ENCODE results near the gene PAQR4.
"Not testable (repeated sequence)": the region's sequence is repeated elsewhere in the genome, so short reads cannot be mapped to it uniquely, and the experiment has no call there.

Gene PAQR4

GRCh38 chr16:2943716-2944115, 25.4 kb upstream of the PAQR4 start:
- H3K27ac ChIP-seq (ENCODE audit: low read depth, low read length, severe bottlenecking); H3K4me3 ChIP-seq (ENCODE audit: extremely low read depth, insufficient read depth, low read length, poor library complexity, severe bottlenecking); H3K9me3 ChIP-seq (ENCODE audit: control insufficient read depth, low read length); H3K4me1 ChIP-seq (ENCODE audit: control insufficient read depth, insufficient read depth, low read length, poor library complexity, severe bottlenecking): not testable (repeated sequence)
- 82 to 92% methylated on average over 9 to 11 of the region's 12 CpGs for WGBS, 2 experiments (ENCODE audit: insufficient coverage in 2 of 2)
- peaks cover 57% of the 10 kb centered on the region for H3K36me3 ChIP-seq (ENCODE audit: control insufficient read depth, insufficient read depth, low read length)

GRCh38 chr16:2946649-2947048, 22.5 kb upstream of the PAQR4 start:
- Histone ChIP-seq H3K36me3 (ENCODE audit: control insufficient read depth, insufficient read depth, low read length) (peaks cover 43% of the 10 kb centered on the region), H3K9me3 (ENCODE audit: control insufficient read depth, low read length) (peaks cover 5% of the 10 kb centered on the region), H3K4me1 (ENCODE audit: control insufficient read depth, insufficient read depth, low read length, poor library complexity, severe bottlenecking) (no peaks in the 10 kb centered on the region), H3K4me3 (ENCODE audit: extremely low read depth, insufficient read depth, low read length, poor library complexity, severe bottlenecking) (no peak overlapping the region), H3K27ac (ENCODE audit: low read depth, low read length, severe bottlenecking) (no peak overlapping the region)
- WGBS, 2 experiments (ENCODE audit: insufficient coverage in 2 of 2) = 97 to 100% methylated on average over 3 to 4 of the region's 4 CpGs

GRCh38 chr16:2948807-2949704, 20.1 kb upstream of the PAQR4 start:
- H3K4me3 ChIP-seq (ENCODE audit: extremely low read depth, insufficient read depth, low read length, poor library complexity, severe bottlenecking) = no peak overlapping the region
- H3K36me3 ChIP-seq (ENCODE audit: control insufficient read depth, insufficient read depth, low read length) = peaks cover 23% of the 10 kb centered on the region
- WGBS, 2 experiments (ENCODE audit: insufficient coverage in 2 of 2) = 91 to 92% methylated on average over 30 to 35 of the region's 36 CpGs
- no peak overlapping the region for H3K27ac ChIP-seq (ENCODE audit: low read depth, low read length, severe bottlenecking)
- H3K4me1 ChIP-seq (ENCODE audit: control insufficient read depth, insufficient read depth, low read length, poor library complexity, severe bottlenecking) = no peaks in the 10 kb centered on the region
- H3K9me3 ChIP-seq (ENCODE audit: control insufficient read depth, low read length) = peaks cover 5% of the 10 kb centered on the region

DNA sequence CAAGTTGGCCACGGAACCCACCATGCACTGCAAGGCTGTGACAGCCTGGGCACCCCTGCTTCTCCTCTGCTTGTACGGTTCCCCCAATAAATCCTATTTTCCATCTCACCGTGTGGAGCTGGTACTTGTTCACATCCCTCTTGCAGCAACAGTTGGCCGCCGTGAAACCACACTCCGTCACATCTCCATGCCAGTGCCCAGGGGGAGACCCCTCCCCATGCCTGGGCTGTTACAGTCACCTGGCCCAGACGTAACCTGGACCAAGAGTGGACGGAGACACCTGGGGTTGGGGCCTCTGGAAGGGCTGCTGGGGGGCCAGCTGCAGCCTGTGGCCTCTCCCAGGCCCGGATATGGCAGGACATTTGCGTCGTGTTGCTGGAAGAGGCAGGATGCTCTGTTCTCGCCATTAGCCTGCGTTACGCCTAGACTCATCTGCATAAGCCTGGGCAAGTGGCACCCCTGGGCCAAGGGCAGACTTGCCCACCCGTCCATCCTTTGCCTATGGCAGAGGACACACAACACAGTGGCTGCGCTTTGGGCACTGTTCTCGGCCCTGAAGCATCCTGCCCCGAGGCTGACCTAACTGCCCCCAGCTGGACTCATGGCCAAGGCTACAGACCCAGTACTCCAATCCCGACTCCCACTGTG, 19.3 kb upstream of the PAQR4 start:
- 96% methylated on average over 19 of the region's 19 CpGs for WGBS, 2 experiments (ENCODE audit: insufficient coverage in 2 of 2)

DNA sequence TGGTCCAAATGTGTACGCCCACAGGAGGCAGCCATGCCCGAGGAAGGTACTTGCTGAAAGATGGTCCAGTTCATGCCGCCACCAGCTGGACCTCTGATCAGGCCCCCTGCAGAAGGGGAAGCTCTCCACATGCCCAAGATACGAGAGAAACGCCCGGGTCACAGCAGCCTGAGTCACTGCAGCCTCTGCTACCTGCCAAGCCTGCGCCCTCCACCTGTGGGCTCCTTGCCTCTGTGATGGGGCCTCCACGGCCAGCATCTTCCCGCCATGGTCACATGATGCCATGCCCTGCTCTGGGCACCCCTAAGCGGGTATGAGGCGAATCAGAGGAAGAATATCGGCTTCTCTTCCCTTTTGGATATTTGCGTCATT, 18.8 kb upstream of the PAQR4 start:
- WGBS, 2 experiments (ENCODE audit: insufficient coverage in 2 of 2) = 95 to 96% methylated on average over 12 to 13 of the region's 13 CpGs
- Histone ChIP-seq H3K27ac (ENCODE audit: low read depth, low read length, severe bottlenecking) (no peak overlapping the region), H3K4me1 (ENCODE audit: control insufficient read depth, insufficient read depth, low read length, poor library complexity, severe bottlenecking) (no peaks in the 10 kb centered on the region), H3K4me3 (ENCODE audit: extremely low read depth, insufficient read depth, low read length, poor library complexity, severe bottlenecking) (no peak overlapping the region), H3K9me3 (ENCODE audit: control insufficient read depth, low read length) (peaks cover 5% of the 10 kb centered on the region), H3K36me3 (ENCODE audit: control insufficient read depth, insufficient read depth, low read length) (peaks cover 23% of the 10 kb centered on the region)

More for the DNA sequence above, 19.3 kb upstream of the PAQR4 start:
- Histone ChIP-seq H3K4me3 (ENCODE audit: extremely low read depth, insufficient read depth, low read length, poor library complexity, severe bottlenecking) (no peak overlapping the region), H3K4me1 (ENCODE audit: control insufficient read depth, insufficient read depth, low read length, poor library complexity, severe bottlenecking) (no peaks in the 10 kb centered on the region), H3K27ac (ENCODE audit: low read depth, low read length, severe bottlenecking) (no peak overlapping the region), H3K9me3 (ENCODE audit: control insufficient read depth, low read length) (peaks cover 5% of the 10 kb centered on the region), H3K36me3 (ENCODE audit: control insufficient read depth, insufficient read depth, low read length) (peaks cover 23% of the 10 kb centered on the region)

- H3K27ac ChIP-seq (ENCODE audit: low read depth, low read length, severe bottlenecking) = no peak overlapping the region
- no peak overlapping the region for H3K4me3 ChIP-seq (ENCODE audit: extremely low read depth, insufficient read depth, low read length, poor library complexity, severe bottlenecking)
- peaks cover 1% of the 10 kb centered on the region for H3K4me1 ChIP-seq (ENCODE audit: control insufficient read depth, insufficient read depth, low read length, poor library complexity, severe bottlenecking)
- WGBS, 2 experiments (ENCODE audit: insufficient coverage in 2 of 2) = 91 to 93% methylated on average over 14 to 16 of the region's 16 CpGs
- peaks cover 23% of the 10 kb centered on the region for H3K36me3 ChIP-seq (ENCODE audit: control insufficient read depth, insufficient read depth, low read length)
- peaks cover 5% of the 10 kb centered on the region for H3K9me3 ChIP-seq (ENCODE audit: control insufficient read depth, low read length)
These were observed 18.4 kb upstream of the PAQR4 start for GRCh38 chr16:2950773-2951172.

GRCh38 chr16:2952679-2953078, 16.5 kb upstream of the PAQR4 start:
- Histone ChIP-seq H3K9me3 (ENCODE audit: control insufficient read depth, low read length) (no peaks in the 10 kb centered on the region), H3K4me3 (ENCODE audit: extremely low read depth, insufficient read depth, low read length, poor library complexity, severe bottlenecking) (no peak overlapping the region), H3K27ac (ENCODE audit: low read depth, low read length, severe bottlenecking) (no peak overlapping the region), H3K36me3 (ENCODE audit: control insufficient read depth, insufficient read depth, low read length) (peaks cover 11% of the 10 kb centered on the region), H3K4me1 (ENCODE audit: control insufficient read depth, insufficient read depth, low read length, poor library complexity, severe bottlenecking) (peaks cover 10% of the 10 kb centered on the region)
- 85 to 86% methylated on average over 9 to 11 of the region's 11 CpGs for WGBS, 2 experiments (ENCODE audit: insufficient coverage in 2 of 2)

- Histone ChIP-seq H3K4me3 (ENCODE audit: extremely low read depth, insufficient read depth, low read length, poor library complexity, severe bottlenecking) (no peak overlapping the region), H3K27ac (ENCODE audit: low read depth, low read length, severe bottlenecking) (no peak overlapping the region), H3K4me1 (ENCODE audit: control insufficient read depth, insufficient read depth, low read length, poor library complexity, severe bottlenecking) (peaks cover 10% of the 10 kb centered on the region), H3K9me3 (ENCODE audit: control insufficient read depth, low read length) (no peaks in the 10 kb centered on the region), H3K36me3 (ENCODE audit: control insufficient read depth, insufficient read depth, low read length) (peaks cover 4% of the 10 kb centered on the region)
- WGBS, 2 experiments (ENCODE audit: insufficient coverage in 2 of 2) = 79 to 86% methylated on average over 22 of the region's 31 CpGs
These were observed 15.2 kb upstream of the PAQR4 start for GRCh38 chr16:2953706-2954627.

DNA sequence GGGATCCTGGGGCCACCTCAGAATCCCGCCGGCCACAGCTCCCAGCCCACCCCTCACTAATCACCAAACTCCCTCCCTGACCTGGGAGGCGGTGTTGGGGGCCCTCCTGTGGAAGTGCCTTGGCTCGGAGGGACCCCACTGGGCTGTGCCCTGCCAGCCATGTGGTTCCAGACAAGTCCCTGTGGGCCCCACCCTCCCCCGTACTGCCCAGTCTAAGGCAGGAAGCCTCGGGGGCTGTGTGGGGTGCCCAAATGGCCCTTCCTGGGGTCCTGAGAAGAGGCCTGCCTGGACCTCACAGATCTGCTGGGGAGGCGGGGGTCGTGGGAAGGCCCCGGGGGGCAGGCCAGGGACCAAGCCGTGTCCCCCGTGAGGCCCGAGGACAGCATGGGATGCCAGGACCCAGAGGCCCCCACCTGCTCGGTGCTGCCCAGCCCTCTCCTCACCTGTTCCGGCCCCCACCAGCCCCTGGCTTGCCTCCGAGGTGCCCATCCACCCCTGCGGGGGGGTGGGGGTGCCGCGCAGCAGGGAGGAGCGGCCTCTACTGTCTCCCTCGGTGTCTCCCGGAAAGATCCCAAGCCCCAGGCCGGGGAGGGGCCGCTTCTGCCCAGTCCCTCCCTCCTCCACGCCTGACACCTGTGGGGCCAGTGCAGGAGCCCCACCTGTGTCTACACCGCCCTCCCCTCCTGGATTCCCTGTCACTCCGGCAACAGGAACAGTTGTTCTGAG, 14.3 kb upstream of the PAQR4 start:
- 85 to 89% methylated on average over 14 to 24 of the region's 26 CpGs for WGBS, 2 experiments (ENCODE audit: insufficient coverage in 2 of 2)
- Histone ChIP-seq H3K4me3 (ENCODE audit: extremely low read depth, insufficient read depth, low read length, poor library complexity, severe bottlenecking) (no peak overlapping the region), H3K27ac (ENCODE audit: low read depth, low read length, severe bottlenecking) (no peak overlapping the region), H3K36me3 (ENCODE audit: control insufficient read depth, insufficient read depth, low read length) (no peaks in the 10 kb centered on the region), H3K9me3 (ENCODE audit: control insufficient read depth, low read length) (no peaks in the 10 kb centered on the region), H3K4me1 (ENCODE audit: control insufficient read depth, insufficient read depth, low read length, poor library complexity, severe bottlenecking) (peaks cover 10% of the 10 kb centered on the region)

- Histone ChIP-seq H3K36me3 (ENCODE audit: control insufficient read depth, insufficient read depth, low read length) (no peaks in the 10 kb centered on the region), H3K4me1 (ENCODE audit: control insufficient read depth, insufficient read depth, low read length, poor library complexity, severe bottlenecking) (peaks cover 10% of the 10 kb centered on the region), H3K9me3 (ENCODE audit: control insufficient read depth, low read length) (no peaks in the 10 kb centered on the region), H3K4me3 (ENCODE audit: extremely low read depth, insufficient read depth, low read length, poor library complexity, severe bottlenecking) (no peak overlapping the region), H3K27ac (ENCODE audit: low read depth, low read length, severe bottlenecking) (no peak overlapping the region)
- 90 to 100% methylated on average over 2 to 10 of the region's 10 CpGs for WGBS, 2 experiments (ENCODE audit: insufficient coverage in 2 of 2)
These were observed 13.7 kb upstream of the PAQR4 start for GRCh38 chr16:2955438-2955778.
